Heart right ventricle (tissue), 16 donors: ENCODE measurements around the gene ALAS1. TPM values are rescaled to one million over a fixed set of nuclear protein-coding genes. Genes with fewer than 3 reads are reported as not detected.

Source experiments
- ATAC-seq, 8 donors: fragments of 200-7000 bp; cut with Tn5 transposase; one replicate each; pipeline ENCODE4 v1.9.1; 2020; ENCODE audit warnings: mild to moderate bottlenecking in 8 of 8, moderate library complexity in 8 of 8, moderate number of reproducible peaks in 1 of 8
- DNase-seq, 2 donors: peaks; one replicate each; pipeline ENCODE4 v3.0.0-alpha.2; 2020
- H3K27ac ChIP-seq, 10 donors: fragments of 200-600 bp; sonication (generic) in 2 of 10; one replicate each; pipeline versions ENCODE4 v1.5.0 to v1.8.0; 2020 to 2022; ENCODE audit warnings: mild to moderate bottlenecking in 3 of 10
- H3K27me3 ChIP-seq, 7 donors: fragments of 200-600 bp; one replicate each; pipeline ENCODE4 v1.8.0; 2021 to 2022; ENCODE audit warnings: mild to moderate bottlenecking in 2 of 7
- H3K36me3 ChIP-seq, 9 donors: fragments of 200-600 bp; sonication (generic) in 1 of 9; one replicate each; pipeline versions ENCODE4 v1.5.0 to v1.8.0; 2020 to 2022; ENCODE audit warnings: mild to moderate bottlenecking in 2 of 9
- H3K4me1 ChIP-seq, 9 donors: fragments of 200-600 bp; sonication (generic) in 1 of 9; one replicate each; pipeline versions ENCODE4 v1.5.0 to v1.8.0; 2020 to 2022; ENCODE audit warnings: mild to moderate bottlenecking in 4 of 9
- H3K4me3 ChIP-seq, 10 donors: fragments of 200-600 bp; sonication (generic) in 2 of 10; one replicate each; pipeline versions ENCODE4 v1.5.0 to v1.8.0; 2020 to 2022; ENCODE audit warnings: mild to moderate bottlenecking in 7 of 10, moderate library complexity in 2 of 10
- H3K9me3 ChIP-seq, 11 donors: fragments of 200-600 bp in 10 of 11; sonication (generic) in 2 of 11; one replicate each; pipeline versions ENCODE4 v1.5.0 to v1.8.0; 2013 to 2022; ENCODE audit warnings: mild to moderate bottlenecking in 2 of 11, control low read depth in 1 of 11, moderate library complexity in 1 of 11
- CTCF ChIP-seq, 9 donors: fragments of 200-600 bp; sonication (generic) in 2 of 9; IDR thresholded peaks; one replicate each; pipeline versions ENCODE4 v1.5.0 to v1.8.0; 2021 to 2022; ENCODE audit warnings: antibody characterized with exemption in 9 of 9, mild to moderate bottlenecking in 5 of 9, moderate library complexity in 1 of 9
- whole genome bisulfite sequencing, 2 donors: extraction: QIAGEN DNeasy Blood & Tissue Kit; methylation state at CpG; one replicate each; pipeline ENCODE4 v1.1.7; 2013; ENCODE audit warnings: inconsistent platforms in 1 of 2; 5-methylcytosine and 5-hydroxymethylcytosine counted together
- intact Hi-C, 10 donors: fragments of 100-400 bp; cut with DNase I; formaldehyde crosslinking; loops; one replicate each; pipeline versions ENCODE4 v1.11.1 to v1.14.2; 2022
- polyA plus RNA-seq, 2 donors: library from polyadenylated mRNA; stranded (reverse); fragments of 200-250 nt; gene quantifications; one replicate each; pipeline ENCODE4 v1.2.3, GENCODE V29; 2013
- total RNA-seq, 10 donors: library from RNA; stranded (reverse); fragmentation: NEBNext Ultra II Directional in 3 of 10; extraction: Animal tissue kit (Norgen Biotek cat#: 25700) in 3 of 10; gene quantifications; one replicate each; pipeline versions ENCODE4 v1.2.1 to v1.2.4, GENCODE V29; 2021 to 2023
- donor health status: Arrhythmogenic right ventricular cardiomyopathy.
- donor health status: ischemic (EF 13 %, LVEDD 7.1; RV severe dilation, severe dysfunction).
- donor health status: healthy with polysubstance abuse.
- donor health status: DM: no; HTN: yes; CAD: no.
- donor health status: DM: no; HTN: no; CAD: no.
- donor health status: ischemic (EF 25% LVEDD 6.9; RV normal size, moderate dysfunction).
- donor health status: ischemic (EF 25% LVEDD 5.7; RV mildly dilated, moderate dysfunction).
- donor health status: healthy.
- donor health status: DM: yes; HTN: yes; CAD: no.
- donor health status: Ischemic cardiomyopathy.
- donor health status: ischemic (EF 35%, LVEDD 5.7; RV mildly dilated, moderate dysfunction).
- donor health status: nonischemic (EF 11% LVEDD 7.7; RV severe dilation, severe dysfunction).
- donor health status: DM: yes; HTN: yes; CAD: no.
- donor health status: PGD.
- donor health status: ischemic (EF 29% LVEDD 5.4; RV normal size, mild dysfunction).
- donor health status: nonischemic (EF 23%, LVEDD 6.1; RV moderate dilation, normal function).

ALAS1 gene
- total and polyA plus RNA-seq, 12 donors, result 55.2 to 233 (median 176) TPM

GRCh38 chr3:52233108-52233591 is 35.2 kb downstream of the ALAS1 start:
- H3K36me3 ChIP-seq, result peaks cover 0 to 75% (median 48%) of the 10 kb centered on the region in 9 donors
- 89 to 91% methylated on average over 5 of the region's 5 CpGs for WGBS, 2 donors
- intact Hi-C loops, result loop anchor here in 4 of 10 donors (2.0 to 10.0 kb wide), 6 partner anchors 44 to 222 kb away; partner anchors contain the start of genes NISCH (in 1 of the 4), TNNC1 (in 1 of the 4) and WDR82 (in 1 of the 4)
- H3K27ac ChIP-seq, result peak overlapping the region in 9 of 10 donors; percentile 44 to 96 (median 93)
- DNase-seq (no peak), ATAC-seq (no peak)
- H3K4me3 ChIP-seq, result peak overlapping the region in 7 of 10 donors; percentile 25 to 49 (median 38)
- H3K9me3 ChIP-seq, result no peaks in the 10 kb centered on the region
- no peak for TF ChIP-seq CTCF (IDR thresholded peaks at IDR 0.05)
- no peaks in the 10 kb centered on the region for H3K27me3 ChIP-seq
- peaks cover 25 to 65% (median 54%) of the 10 kb centered on the region in 9 donors for H3K4me1 ChIP-seq

- ATAC-seq, result peak in 7 of 8 donors; percentile 4 to 49 (median 20)
These were observed 36.0 kb downstream of the ALAS1 start for GRCh38 chr3:52233968-52234367.

GRCh38 chr3:52234516-52235447 is 36.8 kb downstream of the ALAS1 start:
- Histone ChIP-seq H3K9me3 (no peaks in the 10 kb centered on the region), H3K27me3 (no peaks in the 10 kb centered on the region), H3K27ac (peak overlapping the region; percentile 24 to 96 (median 92)), H3K36me3 (peaks cover 0 to 58% (median 32%) of the 10 kb centered on the region in 9 donors), H3K4me1 (peaks cover 25 to 74% (median 60%) of the 10 kb centered on the region in 9 donors), H3K4me3 (peak overlapping the region in 9 of 10 donors; percentile 18 to 50 (median 41))
- DNase-seq (peak in 1 of 2 donors; percentile 69), ATAC-seq (peak; percentile 1 to 55 (median 28))
- intact Hi-C loops, result loop anchor here in 7 of 10 donors (5.0 to 10.0 kb wide), 7 partner anchors 38 to 220 kb away; partner anchors contain the start of genes WDR82 (in 5 of the 7), GLYCTK (in 1 of the 7), NISCH (in 1 of the 7) and TNNC1 (in 1 of the 7)
- peak in 5 of 9 donors; percentile 16 to 43 (median 29) for TF ChIP-seq CTCF (IDR thresholded peaks at IDR 0.05)
- 59 to 73% methylated on average over 15 of the region's 15 CpGs for WGBS, 2 donors

More at GRCh38 chr3:52233968-52234367, 36.0 kb downstream of the ALAS1 start:
- peak in 1 of 2 donors; percentile 73 for DNase-seq
- Histone ChIP-seq H3K36me3 (peaks cover 0 to 67% (median 40%) of the 10 kb centered on the region in 9 donors), H3K27me3 (no peaks in the 10 kb centered on the region), H3K4me3 (peak overlapping the region in 8 of 10 donors; percentile 19 to 50 (median 42)), H3K9me3 (no peaks in the 10 kb centered on the region), H3K27ac (peak overlapping the region; percentile 24 to 96 (median 92)), H3K4me1 (peaks cover 25 to 71% (median 57%) of the 10 kb centered on the region in 9 donors)
- intact Hi-C loops, result loop anchor here in 4 of 10 donors (2.0 to 10.0 kb wide), 6 partner anchors 43 to 221 kb away; partner anchors contain the start of genes NISCH (in 1 of the 4), TNNC1 (in 1 of the 4) and WDR82 (in 1 of the 4)
- WGBS, 2 donors, result 44 to 69% methylated on average over 3 of the region's 3 CpGs
- no peak for TF ChIP-seq CTCF (IDR thresholded peaks at IDR 0.05)
